WTC11 (cell line): ENCODE data around the gene C1GALT1C1L. TPM values are rescaled to one million over a fixed set of nuclear protein-coding genes. Genes with fewer than 3 reads are reported as not detected.
A peak's percentile ranks its signal among the peaks of the same experiment; 100 is the strongest.
"Not testable (repeated sequence)": the region's sequence is repeated elsewhere in the genome, so short reads cannot be mapped to it uniquely, and the experiment has no call there.

ENCODE experiments used
- ATAC-seq: fragments of 200-7000 bp; cut with Tn5 transposase; 2 replicates; pipeline ENCODE4 v1.10.0; 2021; ENCODE audit warnings: mild to moderate bottlenecking, moderate library complexity
- CTCF ChIA-PET: fragments of 300-600 bp; sonication (Branson Sonifier 250); formaldehyde crosslinking; loops from one replicate; lab custom pipeline; 2021; ENCODE audit warnings: antibody characterized with exemption; lab: Charles Lee
- POLR2A ChIA-PET: fragments of 350-600 bp; sonication (Branson Sonifier 250); formaldehyde crosslinking; loops from one replicate; lab custom pipeline; 2021; ENCODE audit warnings: antibody characterized with exemption; lab: Charles Lee
- DNase-seq: peaks from one replicate; pipeline ENCODE4 v3.0.0; 2021; ENCODE audit warnings: low spot score
- H3K27ac Mint-ChIP-seq: 2 replicates; pipeline ENCODE4 v1.8.0; 2021; ENCODE audit warnings: mixed read lengths
- H3K27me3 Mint-ChIP-seq: 2 replicates; pipeline ENCODE4 v1.8.0; 2021; ENCODE audit warnings: low read depth, mild to moderate bottlenecking, moderate library complexity, mixed read lengths
- H3K36me3 Mint-ChIP-seq: 2 replicates; pipeline ENCODE4 v1.8.0; 2021; ENCODE audit warnings: mixed read lengths
- H3K4me1 Mint-ChIP-seq: 2 replicates; pipeline ENCODE4 v1.8.0; 2022; ENCODE audit warnings: mixed read lengths
- H3K4me3 Mint-ChIP-seq: 2 replicates; pipeline ENCODE4 v1.8.0; 2021; ENCODE audit warnings: mild to moderate bottlenecking, moderate library complexity, mixed read lengths
- H3K9me3 Mint-ChIP-seq: 2 replicates; pipeline ENCODE4 v1.8.0; 2021; ENCODE audit warnings: mixed read lengths
- ATF2 ChIP-seq: sonication (generic); formaldehyde crosslinking; IDR thresholded peaks from 2 replicates; pipeline ENCODE4 v1.8.1; 2022; ENCODE audit warnings: low read depth, missing genetic modification reagents, borderline replicate concordance
- CBFB ChIP-seq: sonication (generic); formaldehyde crosslinking; IDR thresholded peaks from 2 replicates; pipeline ENCODE4 v1.8.1; 2022; ENCODE audit warnings: mild to moderate bottlenecking, low read depth, missing genetic modification reagents
- ERG ChIP-seq: fragments of 250-450 bp; sonication (Bioruptor Pico); IDR thresholded peaks from 2 replicates; pipeline ENCODE4 v1.8.0; 2021; ENCODE audit warnings: mild to moderate bottlenecking
- ESRRA ChIP-seq: sonication (generic); formaldehyde crosslinking; IDR thresholded peaks from 2 replicates; pipeline ENCODE4 v1.8.1; 2022; ENCODE audit warnings: mild to moderate bottlenecking, missing genetic modification reagents, borderline replicate concordance
- FOXK1 ChIP-seq: sonication (generic); formaldehyde crosslinking; IDR thresholded peaks from 2 replicates; pipeline ENCODE4 v1.8.0; 2022; ENCODE audit warnings: mild to moderate bottlenecking, moderate library complexity, missing genetic modification reagents
- GTF2I ChIP-seq: fragments of 250-450 bp; sonication (Bioruptor Pico); conservative IDR thresholded peaks from 2 replicates; pipeline ENCODE4 v1.4.0; 2021; ENCODE audit warnings: mild to moderate bottlenecking
- IRF2 ChIP-seq: sonication (generic); formaldehyde crosslinking; IDR thresholded peaks from 2 replicates; pipeline ENCODE4 v1.8.0; 2022; ENCODE audit warnings: low read depth, missing genetic modification reagents, borderline replicate concordance
- JUN ChIP-seq: sonication (generic); formaldehyde crosslinking; IDR thresholded peaks from 2 replicates; pipeline ENCODE4 v1.8.0; 2023; ENCODE audit warnings: mild to moderate bottlenecking, missing genetic modification reagents
- NFATC4 ChIP-seq: fragments of 250-450 bp; sonication (Bioruptor Pico); IDR thresholded peaks from 2 replicates; pipeline ENCODE4 v1.9.0; 2021; ENCODE audit warnings: mild to moderate bottlenecking
- NFE2L1 ChIP-seq: sonication (generic); formaldehyde crosslinking; IDR thresholded peaks from 2 replicates; pipeline ENCODE4 v1.8.1; 2023; ENCODE audit warnings: missing genetic modification reagents
- NR3C1 ChIP-seq: sonication (generic); formaldehyde crosslinking; conservative IDR thresholded peaks from 2 replicates; pipeline ENCODE4 v1.8.1; 2023; ENCODE audit warnings: low read depth, mild to moderate bottlenecking, missing genetic modification reagents
- SMAD4 ChIP-seq: sonication (generic); formaldehyde crosslinking; IDR thresholded peaks from 2 replicates; pipeline ENCODE4 v1.8.0; 2022; ENCODE audit warnings: mild to moderate bottlenecking, missing genetic modification reagents
- ZBTB43 ChIP-seq: sonication (generic); formaldehyde crosslinking; IDR thresholded peaks from 2 replicates; pipeline ENCODE4 v1.8.1; 2023; ENCODE audit warnings: mild to moderate bottlenecking, missing genetic modification reagents
- ZMAT4 ChIP-seq: fragments of 250-450 bp; sonication (Bioruptor Pico); IDR thresholded peaks from 2 replicates; pipeline ENCODE4 v1.9.0; 2021; ENCODE audit warnings: mild to moderate bottlenecking
- ZNF121 ChIP-seq: sonication (generic); formaldehyde crosslinking; IDR thresholded peaks from 2 replicates; pipeline ENCODE4 v1.8.0; 2023; ENCODE audit warnings: missing genetic modification reagents
- ZNF138 ChIP-seq: sonication (generic); formaldehyde crosslinking; conservative IDR thresholded peaks from 2 replicates; pipeline ENCODE4 v1.8.1; 2022; ENCODE audit warnings: mild to moderate bottlenecking, moderate library complexity, missing genetic modification reagents
- ZNF219 ChIP-seq: sonication (generic); formaldehyde crosslinking; IDR thresholded peaks from 2 replicates; pipeline ENCODE4 v1.8.0; 2023; ENCODE audit warnings: missing genetic modification reagents, mild to moderate bottlenecking, borderline replicate concordance
- ZNF232 ChIP-seq: sonication (generic); formaldehyde crosslinking; IDR thresholded peaks from 2 replicates; pipeline ENCODE4 v1.8.0; 2022; ENCODE audit warnings: mild to moderate bottlenecking, missing genetic modification reagents
- ZNF416 ChIP-seq: fragments of 250-450 bp; sonication (Bioruptor Pico); IDR thresholded peaks from 2 replicates; pipeline ENCODE4 v1.9.0; 2021; ENCODE audit warnings: mild to moderate bottlenecking, inconsistent platforms
- ZNF423 ChIP-seq: fragments of 250-450 bp; sonication (Bioruptor Pico); IDR thresholded peaks from 2 replicates; pipeline ENCODE4 v2.1.2; 2022; ENCODE audit warnings: mild to moderate bottlenecking, moderate library complexity
- ZNF532 ChIP-seq: fragments of 250-450 bp; sonication (Bioruptor Pico); IDR thresholded peaks from 2 replicates; pipeline ENCODE4 v1.9.0; 2021; ENCODE audit warnings: mild to moderate bottlenecking, borderline replicate concordance
- ZNF671 ChIP-seq: fragments of 250-450 bp; sonication (Bioruptor Pico); IDR thresholded peaks from 2 replicates; pipeline ENCODE4 v1.8.0; 2021; ENCODE audit warnings: mild to moderate bottlenecking
- total RNA-seq: library from RNA; stranded (reverse); gene quantifications from 3 replicates; pipeline ENCODE4 v1.2.3, GENCODE V29; 2021

Gene C1GALT1C1L
- total RNA-seq, 1 experiment from 2014 or later, result 0.44 TPM

GRCh38 chr2:43701111-43701510 is 24.9 kb upstream of the C1GALT1C1L start:
- no peak for TF ChIP-seq ZNF138
- TF ChIP-seq ZMAT4 (CRISPR knock-in tag), result no peak
- no peak for TF ChIP-seq ZBTB43 (CRISPR knock-in tag)
- TF ChIP-seq ATF2 (CRISPR knock-in tag), result no peak
- TF ChIP-seq IRF2, result no peak
- no peak for TF ChIP-seq ZNF423 (CRISPR knock-in tag)
- no peak for TF ChIP-seq ESRRA (CRISPR knock-in tag)
- no peak for TF ChIP-seq NR3C1 (CRISPR knock-in tag)
- no peak for TF ChIP-seq SMAD4
- no peak for TF ChIP-seq NFE2L1 (CRISPR knock-in tag)
- TF ChIP-seq GTF2I (CRISPR knock-in tag), result no peak
- TF ChIP-seq NFATC4 (CRISPR knock-in tag), result no peak
- TF ChIP-seq ZNF121 (CRISPR knock-in tag), result no peak
- TF ChIP-seq FOXK1, result no peak
- ChIA-PET CTCF (interaction anchor here (0.7 kb wide), 1 partner anchor 620 kb away, joined by 4 read pairs; no protein-coding TSS in a partner anchor), POLR2A (no interaction called here)
- H3K27ac Mint-ChIP-seq, result 0 out of 2 replicates have a peak overlapping the region, but pooled peaks have one; percentile 5
- H3K4me3 Mint-ChIP-seq, result no peak overlapping the region
- no peak for DNase-seq
- no peaks in the 10 kb centered on the region for H3K36me3 Mint-ChIP-seq
- H3K9me3 Mint-ChIP-seq, result no peaks in the 10 kb centered on the region
- H3K27me3 Mint-ChIP-seq, result no peaks in the 10 kb centered on the region
- ATAC-seq, result peak; percentile 44
- H3K4me1 Mint-ChIP-seq, result 0 out of 2 replicates have a peak, but pooled peaks cover 5% of the 10 kb centered on the region

- TF ChIP-seq JUN (CRISPR knock-in tag), result no peak
- TF ChIP-seq ZNF232, result no peak
- TF ChIP-seq ERG (CRISPR knock-in tag), result no peak
- TF ChIP-seq ZNF219 (CRISPR knock-in tag), result no peak
- no peak for TF ChIP-seq CBFB (CRISPR knock-in tag)
- TF ChIP-seq ZNF532 (CRISPR knock-in tag), result no peak
- no peak for TF ChIP-seq ZNF416 (CRISPR knock-in tag)
- TF ChIP-seq ZNF671 (CRISPR knock-in tag), result no peak
- no peaks in the 10 kb centered on the region for H3K9me3 Mint-ChIP-seq
- H3K27me3 Mint-ChIP-seq, result no peaks in the 10 kb centered on the region
- 0 out of 2 replicates have a peak, but pooled peaks cover 5% of the 10 kb centered on the region for H3K4me1 Mint-ChIP-seq
- POLR2A ChIA-PET, result no interaction called here
- DNase-seq (no peak), ATAC-seq (no peak)
- CTCF ChIA-PET, result no interaction called here
- no peak overlapping the region for H3K4me3 Mint-ChIP-seq
- H3K27ac Mint-ChIP-seq, result 0 out of 2 replicates have a peak overlapping the region, but pooled peaks have one; percentile 39
- no peaks in the 10 kb centered on the region for H3K36me3 Mint-ChIP-seq
Observed at GRCh38 chr2:43699761-43700160, 23.5 kb upstream of the C1GALT1C1L start.

GRCh38 chr2:43698140-43698539 is 21.9 kb upstream of the C1GALT1C1L start:
- H3K4me1 Mint-ChIP-seq, DNase-seq, ATAC-seq, H3K36me3 Mint-ChIP-seq, POLR2A ChIA-PET, H3K4me3 Mint-ChIP-seq, H3K9me3 Mint-ChIP-seq, H3K27me3 Mint-ChIP-seq: not testable (repeated sequence)
- CTCF ChIA-PET, result interaction anchor here (0.6 kb wide), 1 partner anchor 42 kb away, joined by 3 read pairs; no protein-coding TSS in a partner anchor
- 0 out of 2 replicates have a peak overlapping the region, but pooled peaks have one; percentile 22 for H3K27ac Mint-ChIP-seq
